ENCODE data around the gene MITF. TPM values are rescaled to one million over a fixed set of nuclear protein-coding genes. Genes with fewer than 3 reads are reported as not detected.

The MITF gene
- total RNA-seq, 1 experiment from 2014 or later, result 11.7 TPM

- DNase-seq (ENCODE audit: low read depth), result peak; percentile 71
Measured at GRCh38 chr3:69838217-69838616, 99.0 kb downstream of the MITF start.

- no peak for DNase-seq (ENCODE audit: low read depth)
Measured at GRCh38 chr3:69838696-69839515, 99.6 kb downstream of the MITF start.

DNA sequence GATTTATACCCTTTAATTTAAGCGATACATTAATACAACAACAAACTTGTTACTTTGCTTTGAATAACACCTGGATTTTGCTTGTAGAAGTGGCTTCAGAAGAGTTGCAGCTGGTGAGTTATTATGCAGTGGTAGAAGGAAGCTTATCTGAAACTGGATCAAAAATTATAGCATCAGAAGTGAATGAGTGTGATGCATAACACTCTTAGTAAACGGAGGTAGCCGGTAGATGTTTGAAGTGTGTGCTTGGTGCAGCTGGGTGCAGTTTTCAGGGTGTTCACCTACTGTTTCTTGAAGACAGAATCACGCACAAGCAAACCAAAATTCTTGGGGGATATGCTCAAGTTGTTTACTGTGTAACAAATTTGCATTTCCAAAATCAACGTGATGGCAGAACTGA is 103.1 kb downstream of the MITF start:
- DNase-seq (ENCODE audit: low read depth), result no peak

DNA sequence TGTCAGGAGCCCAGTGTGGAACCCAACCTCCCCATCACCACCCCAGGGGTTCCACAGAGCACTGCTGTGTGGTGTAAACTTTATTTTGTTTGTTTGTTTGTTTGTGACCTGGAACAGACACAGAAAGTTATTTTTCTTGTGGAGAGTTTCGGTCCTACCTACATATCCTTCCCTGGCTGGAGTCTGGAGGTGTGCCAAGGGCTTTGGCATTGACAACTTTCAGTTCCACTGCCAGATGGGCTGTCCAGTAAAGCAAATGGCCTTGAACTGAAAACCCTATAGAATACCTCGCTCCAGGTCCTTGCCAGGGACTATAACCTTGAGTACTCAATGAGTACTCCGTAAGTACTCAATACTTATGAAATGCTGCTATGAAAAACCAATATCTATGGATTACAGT is 103.5 kb downstream of the MITF start:
- no peak for DNase-seq (ENCODE audit: low read depth)

DNA sequence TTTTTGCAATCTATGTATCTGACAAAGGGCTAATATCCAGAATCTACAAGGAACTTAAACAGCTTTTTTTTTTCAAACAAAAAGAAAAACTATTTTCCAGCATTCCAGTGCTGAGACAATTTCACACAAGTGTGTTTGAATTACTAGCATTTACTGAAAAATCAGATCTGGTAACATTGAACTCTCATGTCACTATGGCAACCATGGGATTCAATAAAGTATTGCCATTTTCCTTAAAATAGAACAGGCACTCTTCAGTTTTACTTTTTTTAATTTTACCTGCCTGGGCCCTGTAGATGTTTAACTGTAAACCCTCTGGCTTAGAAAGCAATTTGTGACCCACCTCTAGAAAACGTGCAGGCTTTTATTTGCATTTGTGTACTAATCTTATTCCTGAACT is 105.4 kb downstream of the MITF start:
- no peak for DNase-seq (ENCODE audit: low read depth)

DNA sequence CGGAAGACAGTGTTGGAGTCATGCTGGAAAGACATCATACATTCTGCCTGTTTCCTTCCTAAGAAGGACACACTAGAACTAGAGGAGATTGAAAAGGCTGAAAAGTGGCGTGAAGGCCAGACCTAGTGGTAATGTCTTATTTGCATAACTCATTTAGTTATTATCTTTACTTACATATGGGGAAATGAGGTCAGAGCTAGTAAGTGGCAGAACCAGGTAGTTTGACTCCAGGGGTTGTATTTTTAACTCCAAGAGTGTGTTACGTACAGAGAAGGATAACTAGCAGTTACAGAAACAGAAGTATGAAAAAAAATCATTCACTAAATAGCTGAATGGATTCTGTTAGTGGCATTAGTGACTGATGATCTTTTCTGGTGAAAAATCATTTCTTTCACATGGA is 108.0 kb downstream of the MITF start:
- no peak for DNase-seq (ENCODE audit: low read depth)

- DNase-seq (ENCODE audit: low read depth), result peak; percentile 33
Measured at GRCh38 chr3:69848113-69848512, 108.8 kb downstream of the MITF start.

- DNase-seq (ENCODE audit: low read depth), result no peak
Measured at GRCh38 chr3:69850849-69851248, 111.6 kb downstream of the MITF start.

DNA sequence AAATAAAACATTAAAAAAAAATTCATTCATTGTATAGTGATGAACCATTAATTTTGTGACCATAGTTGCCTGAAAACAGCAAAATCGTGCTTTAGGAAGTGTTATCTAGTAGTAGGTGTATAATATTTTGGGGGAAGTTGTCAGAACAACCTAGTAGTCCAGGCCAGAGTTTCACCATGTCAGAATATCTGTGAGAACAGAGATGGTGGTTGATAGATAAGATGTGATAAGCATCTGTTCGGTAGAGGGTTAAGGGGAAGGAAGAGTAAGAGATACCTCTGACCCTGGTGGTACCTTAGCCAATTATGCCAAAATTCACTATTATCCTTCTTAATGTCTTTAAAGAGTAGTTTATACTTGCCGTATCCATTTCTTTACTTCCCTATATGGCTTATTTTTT is 113.8 kb downstream of the MITF start:
- no peak for DNase-seq (ENCODE audit: low read depth)

DNA sequence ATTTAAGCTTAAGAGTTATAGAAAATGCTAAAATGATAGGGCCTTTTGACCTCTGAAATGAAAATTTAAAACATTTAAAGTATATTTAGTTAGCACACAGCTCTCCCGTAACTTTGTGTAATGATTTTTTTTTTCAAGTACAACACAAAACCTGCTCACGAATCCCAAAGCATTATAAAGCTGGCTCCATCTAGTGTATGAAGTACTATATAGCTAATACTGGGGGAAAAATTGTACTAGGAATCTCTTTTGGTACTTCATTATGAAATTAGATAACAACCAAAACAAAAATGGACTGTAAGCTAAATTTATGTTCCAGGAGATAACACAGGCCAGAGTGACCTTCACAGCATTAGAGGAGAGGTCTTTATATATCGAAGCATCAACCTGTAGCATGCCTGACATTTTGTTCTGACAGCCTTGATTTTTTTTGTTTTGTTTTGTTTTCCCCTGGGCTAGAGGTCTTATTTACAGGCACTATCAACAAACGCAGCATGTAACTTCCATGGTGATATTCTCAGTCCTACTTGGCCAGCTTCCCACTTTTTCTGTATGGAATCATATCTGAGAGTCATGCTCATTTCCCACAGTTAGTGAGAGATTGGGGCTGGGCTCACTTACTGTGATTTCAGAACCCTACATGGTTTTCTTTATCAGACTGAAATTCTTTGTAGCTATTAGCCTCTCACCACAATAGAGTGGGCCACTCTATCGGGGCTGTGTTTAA is 116.3 kb downstream of the MITF start:
- DNase-seq (ENCODE audit: low read depth), result peak; percentile 26

DNA sequence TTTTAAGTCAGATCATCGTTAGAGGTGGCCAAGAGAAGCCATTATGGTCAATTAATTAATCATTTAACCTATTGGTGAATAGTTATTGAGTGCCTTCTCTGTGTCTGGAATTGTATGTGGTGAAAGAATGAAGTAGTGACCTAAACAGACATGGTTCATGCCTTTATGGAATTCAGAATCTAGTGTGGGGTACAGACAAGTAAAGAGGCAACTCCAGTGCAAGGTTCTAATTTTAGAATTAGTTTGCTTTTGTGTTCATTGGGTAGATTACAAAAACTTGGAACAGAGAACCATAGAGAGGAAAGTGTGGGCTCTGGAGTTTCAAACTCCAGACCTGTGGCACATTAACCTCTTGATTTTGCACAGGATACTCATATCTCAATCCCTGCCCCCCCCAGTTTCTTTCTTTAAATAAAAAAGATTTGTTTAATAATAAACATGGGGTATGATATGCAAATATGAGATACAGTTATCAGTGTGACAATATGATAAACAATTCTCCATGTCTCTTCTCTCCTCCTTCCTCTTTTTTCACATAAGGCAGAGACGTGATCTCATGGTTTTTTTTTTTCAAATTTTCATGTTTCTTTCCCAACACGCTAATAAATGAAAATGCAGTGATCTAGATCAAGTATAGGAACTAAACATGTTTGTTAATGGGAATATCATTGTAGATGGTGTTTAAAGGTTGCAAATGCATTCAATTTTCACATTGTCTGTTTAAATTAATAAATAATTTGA is 117.9 kb downstream of the MITF start:
- no peak for DNase-seq (ENCODE audit: low read depth)

DNA sequence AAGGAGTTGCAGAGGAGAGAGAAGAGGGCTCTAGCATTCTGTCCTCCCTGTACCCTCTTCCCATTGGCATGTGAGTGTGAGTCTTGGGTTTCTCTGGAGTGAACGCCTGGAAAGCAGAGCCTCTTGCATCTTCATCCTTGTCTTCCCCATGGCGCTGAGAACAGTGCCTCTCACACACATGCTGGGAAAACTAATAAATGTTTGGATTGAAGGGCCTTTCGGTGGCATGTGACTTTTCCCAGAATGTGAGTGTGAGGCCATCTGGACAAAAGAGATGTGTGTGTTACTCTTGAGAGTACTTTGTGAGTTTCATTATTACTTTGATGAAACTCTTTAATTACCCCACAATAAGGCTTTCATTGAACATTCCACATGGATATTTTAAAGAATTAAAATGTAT is 122.3 kb downstream of the MITF start:
- no peak for DNase-seq (ENCODE audit: low read depth)

DNA sequence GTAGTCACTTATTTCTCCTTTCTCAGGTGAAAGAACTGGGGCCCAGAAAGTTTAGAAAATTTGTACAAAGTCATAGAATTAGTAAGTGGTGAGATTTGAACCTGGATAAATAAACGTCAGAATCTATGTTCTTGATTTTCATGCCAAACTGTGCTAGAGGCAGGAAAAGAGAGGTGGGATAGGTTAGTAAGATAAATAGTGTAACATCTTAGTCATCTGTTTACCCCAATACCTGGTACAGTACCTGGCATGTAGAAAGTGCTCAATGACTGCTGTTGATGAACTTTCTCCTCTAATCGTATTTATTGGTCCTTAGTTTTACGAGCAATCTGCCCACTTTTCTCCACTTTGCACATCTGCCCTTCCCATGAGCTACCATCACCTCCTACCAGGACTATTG is 124.9 kb downstream of the MITF start:
- DNase-seq (ENCODE audit: low read depth), result no peak

DNA sequence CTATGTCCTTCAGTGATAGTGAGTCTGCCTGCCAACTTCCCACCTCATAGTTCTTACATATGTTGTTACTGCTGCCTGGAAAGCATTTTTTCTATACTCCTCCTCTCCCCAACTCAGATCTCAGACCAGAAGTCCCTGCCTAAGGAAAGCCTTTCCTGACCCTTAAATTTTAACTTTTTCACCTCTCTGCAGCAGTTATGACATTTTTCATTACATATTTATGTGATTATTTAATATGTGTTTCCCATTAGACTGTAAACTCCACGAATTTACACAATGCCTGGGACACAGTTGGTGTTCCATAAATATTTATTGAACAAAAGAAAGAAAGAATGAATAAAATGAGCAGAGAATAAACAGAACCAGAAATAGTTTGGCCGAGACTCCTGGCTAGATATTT is 125.5 kb downstream of the MITF start:
- DNase-seq (ENCODE audit: low read depth), result no peak

GRCh38 chr3:69865925-69866679 is 126.8 kb downstream of the MITF start:
- peak; percentile 29 for DNase-seq (ENCODE audit: low read depth)

- DNase-seq (ENCODE audit: low read depth), result peak; percentile 43
Measured at GRCh38 chr3:69866988-69867720, 127.9 kb downstream of the MITF start.

- no peak for DNase-seq (ENCODE audit: low read depth)
Measured at GRCh38 chr3:69867941-69868505, 128.8 kb downstream of the MITF start.

DNA sequence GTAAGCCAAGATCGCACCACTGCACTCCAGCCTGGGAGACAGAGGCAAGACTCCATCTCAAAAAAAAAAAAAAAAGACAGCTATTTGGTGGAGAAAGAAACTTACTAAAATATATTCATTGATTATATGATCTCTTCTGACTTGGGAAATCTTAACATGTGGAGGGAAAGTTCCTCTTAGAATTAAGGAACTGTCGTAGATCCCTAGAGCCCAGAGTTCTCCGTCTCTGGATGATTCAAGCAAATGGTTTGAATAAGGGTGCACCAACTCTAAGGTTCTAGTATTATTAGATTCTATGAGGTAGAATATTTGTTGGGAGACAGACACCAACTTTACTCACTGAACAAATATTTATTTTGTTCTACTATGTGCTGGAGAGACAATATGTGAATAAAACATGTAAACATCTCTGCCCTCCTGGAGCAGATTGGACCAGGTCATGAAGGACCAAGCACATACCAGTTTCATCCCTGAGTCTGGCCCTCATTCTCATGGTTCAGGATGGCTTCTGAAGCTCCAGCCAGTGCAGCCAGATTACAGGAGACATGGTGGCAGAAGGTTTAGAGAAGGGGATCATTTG is 129.7 kb downstream of the MITF start:
- DNase-seq (ENCODE audit: low read depth), result no peak

- peak; percentile 47 for DNase-seq (ENCODE audit: low read depth)
Measured at GRCh38 chr3:69869643-69870042, 130.4 kb downstream of the MITF start.

DNA sequence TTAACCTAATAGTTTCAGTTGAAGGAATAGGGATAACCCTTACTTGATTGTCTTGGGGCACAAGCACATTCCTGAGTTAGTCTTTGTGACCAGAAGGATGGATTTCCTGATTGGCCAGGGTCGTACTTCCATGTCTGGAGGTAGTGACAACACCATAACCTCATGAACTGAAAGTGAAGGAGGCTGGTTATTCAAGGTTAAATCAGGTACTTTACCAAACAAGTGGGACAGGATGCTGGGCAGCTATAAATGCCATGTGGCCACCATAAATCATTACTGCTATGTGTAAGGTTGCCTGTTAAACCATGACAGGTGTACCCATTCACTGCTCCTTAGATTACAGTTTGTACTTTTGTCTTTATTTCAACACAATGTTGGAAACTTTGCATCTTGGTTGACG is 132.0 kb downstream of the MITF start:
- peak; percentile 43 for DNase-seq (ENCODE audit: low read depth)
